GM18526 (cell line): ENCODE data around the gene MSMP.

Experiments used
- POLR2A ChIP-seq: IDR thresholded peaks from 3 replicates; pipeline ENCODE4 v1.6.1; 2011; ENCODE audit not compliant: insufficient read length; ENCODE audit errors: extremely low read depth

Gene MSMP

GRCh38 chr9:35754264-35754663 is at the start of gene MSMP:
MSMP (minus strand) TSS chr9:35754276; CDS start chr9:35754129, 147 bp downstream.
- no peak for TF ChIP-seq POLR2A

- no peak for TF ChIP-seq POLR2A
Measured at GRCh38 chr9:35801328-35802128, 47.5 kb upstream of the MSMP start.

- TF ChIP-seq POLR2A: no peak
Measured at GRCh38 chr9:35800530-35800929, 46.5 kb upstream of the MSMP start.

GRCh38 chr9:35798658-35799374 is 44.7 kb upstream of the MSMP start:
- TF ChIP-seq POLR2A: no peak

- TF ChIP-seq POLR2A: no peak
Measured at GRCh38 chr9:35797311-35798109, 43.4 kb upstream of the MSMP start.

GRCh38 chr9:35795695-35796094 is 41.6 kb upstream of the MSMP start:
- TF ChIP-seq POLR2A: no peak

- no peak for TF ChIP-seq POLR2A
Measured at GRCh38 chr9:35793461-35793860, 39.4 kb upstream of the MSMP start.

- no peak for TF ChIP-seq POLR2A
Measured at GRCh38 chr9:35792826-35793225, 38.8 kb upstream of the MSMP start.

- no peak for TF ChIP-seq POLR2A
Measured at GRCh38 chr9:35792024-35792813, 38.1 kb upstream of the MSMP start.

GRCh38 chr9:35791297-35791921 is 37.3 kb upstream of the MSMP start, which contains the start of gene NPR2:
NPR2 (plus strand) TSS chr9:35791591; CDS start chr9:35792409, 818 bp downstream.
- no peak for TF ChIP-seq POLR2A

- no peak for TF ChIP-seq POLR2A
Measured at GRCh38 chr9:35790385-35791296, 36.6 kb upstream of the MSMP start.

- no peak for TF ChIP-seq POLR2A
Measured at GRCh38 chr9:35790025-35790384, 35.9 kb upstream of the MSMP start.

- TF ChIP-seq POLR2A: no peak
Measured at GRCh38 chr9:35789541-35789940, 35.5 kb upstream of the MSMP start.
